Endodermal cell (in vitro differentiated cells): ENCODE data around the gene OR11A1. TPM values are rescaled to one million over a fixed set of nuclear protein-coding genes. Genes with fewer than 3 reads are reported as not detected.

ENCODE experiments used
- DNase-seq: peaks from one replicate; pipeline ENCODE4 v3.0.0-alpha.2; 2017
- H3K27ac ChIP-seq: 2 replicates; pipeline ENCODE4 v1.5.1; 2013; ENCODE audit warnings: mild to moderate bottlenecking, low read depth, low read length, moderate library complexity
- H3K27me3 ChIP-seq: 2 replicates; pipeline ENCODE4 v1.6.1; 2013; ENCODE audit warnings: mild to moderate bottlenecking, low read length, moderate library complexity; ENCODE audit not compliant: insufficient read depth, control insufficient read depth, poor library complexity, severe bottlenecking
- H3K36me3 ChIP-seq: 2 replicates; pipeline ENCODE4 v1.7.0; 2013; ENCODE audit warnings: mild to moderate bottlenecking, low read length, moderate library complexity; ENCODE audit not compliant: control insufficient read depth, insufficient read depth
- H3K4me1 ChIP-seq: one replicate; pipeline ENCODE4 v1.7.0; 2013; ENCODE audit warnings: low read length; ENCODE audit not compliant: control insufficient read depth, insufficient read depth
- H3K4me3 ChIP-seq: 2 replicates; pipeline ENCODE4 v1.5.1; 2013; ENCODE audit warnings: mild to moderate bottlenecking, low read length, moderate library complexity
- H3K9ac ChIP-seq: 2 replicates; pipeline ENCODE4 v1.6.1; 2013; ENCODE audit warnings: mild to moderate bottlenecking, low read length, moderate library complexity; ENCODE audit not compliant: poor library complexity, severe bottlenecking; ENCODE audit errors: extremely low read depth
- H3K9me3 ChIP-seq: 2 replicates; pipeline ENCODE4 v1.6.1; 2013; ENCODE audit warnings: mild to moderate bottlenecking, low read length, moderate library complexity; ENCODE audit not compliant: control insufficient read depth
- H3K27ac Mint-ChIP-seq: 2 replicates; pipeline ENCODE4 v1.8.0; 2020; ENCODE audit warnings: mixed read lengths
- H3K27me3 Mint-ChIP-seq: 2 replicates; pipeline ENCODE4 v1.8.0; 2021; ENCODE audit warnings: mild to moderate bottlenecking, mixed read lengths; ENCODE audit not compliant: insufficient read depth
- H3K36me3 Mint-ChIP-seq: 2 replicates; pipeline ENCODE4 v1.8.0; 2020; ENCODE audit warnings: low read depth, mixed read lengths
- H3K4me1 Mint-ChIP-seq: 2 replicates; pipeline ENCODE4 v1.8.0; 2020; ENCODE audit warnings: mixed read lengths
- H3K4me3 Mint-ChIP-seq: 2 replicates; pipeline ENCODE4 v1.8.0; 2020; ENCODE audit warnings: mild to moderate bottlenecking, moderate library complexity, mixed read lengths
- H3K9me3 Mint-ChIP-seq: 2 replicates; pipeline ENCODE4 v1.8.0; 2020; ENCODE audit warnings: mild to moderate bottlenecking, mixed read lengths
- CTCF ChIP-seq: fragments of 200-600 bp; sonication (generic); conservative IDR thresholded peaks from 2 replicates; pipeline ENCODE4 v1.5.0; 2021; ENCODE audit warnings: antibody characterized with exemption, mild to moderate bottlenecking
- WGBS, 2 experiments: methylation state at CpG; one replicate each; pipeline versions ENCODE4 v1.1.5 to v1.1.7; 2013; ENCODE audit warnings: missing lambda C conversion rate in 2 of 2, mixed read lengths in 1 of 2; ENCODE audit not compliant: insufficient coverage in 1 of 2, insufficient read length in 1 of 2; 5-methylcytosine and 5-hydroxymethylcytosine counted together
- total RNA-seq, 2 donors: library from RNA; stranded (reverse); fragmentation: NEBNext Ultra II Directional in 1 of 2; extraction: Animal tissue kit (Norgen Biotek cat#: 25700) in 1 of 2; gene quantifications; 2 replicates in 1 of 2; 3 replicates in 1 of 2; pipeline ENCODE4 v1.2.1, GENCODE V29; 2021

Gene OR11A1
- total RNA-seq, 2 donors from 2014 or later, result not detected

GRCh38 chr6:29462022-29462421 is 5.2 kb upstream of the OR11A1 start:
- no peak overlapping the region for H3K4me3 ChIP-seq
- WGBS, 2 experiments, result 89 to 91% methylated on average over 3 to 6 of the region's 6 CpGs
- H3K9me3 ChIP-seq, result no peaks in the 10 kb centered on the region
- H3K27me3 Mint-ChIP-seq, result no peaks in the 10 kb centered on the region
- DNase-seq, result no peak
- TF ChIP-seq CTCF, result no peak
- no peaks in the 10 kb centered on the region for H3K9me3 Mint-ChIP-seq
- H3K4me1 ChIP-seq, result no peaks in the 10 kb centered on the region
- no peaks in the 10 kb centered on the region for H3K27me3 ChIP-seq
- no peak overlapping the region for H3K9ac ChIP-seq
- H3K36me3 Mint-ChIP-seq, result no peaks in the 10 kb centered on the region
- H3K27ac ChIP-seq, result no peak overlapping the region
- no peak overlapping the region for H3K27ac Mint-ChIP-seq
- no peaks in the 10 kb centered on the region for H3K4me1 Mint-ChIP-seq
- no peaks in the 10 kb centered on the region for H3K36me3 ChIP-seq
- no peak overlapping the region for H3K4me3 Mint-ChIP-seq

- Histone ChIP-seq H3K27ac (no peak overlapping the region), H3K9ac (no peak overlapping the region), H3K4me3 (no peak overlapping the region), H3K9me3 (no peaks in the 10 kb centered on the region), H3K4me1 (no peaks in the 10 kb centered on the region), H3K27me3 (no peaks in the 10 kb centered on the region), H3K36me3 (no peaks in the 10 kb centered on the region)
- H3K27ac Mint-ChIP-seq, result no peak overlapping the region
- DNase-seq, result no peak
- no peaks in the 10 kb centered on the region for H3K27me3 Mint-ChIP-seq
- no peaks in the 10 kb centered on the region for H3K9me3 Mint-ChIP-seq
- H3K36me3 Mint-ChIP-seq, result no peaks in the 10 kb centered on the region
- no peak overlapping the region for H3K4me3 Mint-ChIP-seq
- TF ChIP-seq CTCF, result no peak
- WGBS, 2 experiments, result 60 to 84% methylated on average over 3 to 5 of the region's 5 CpGs
- H3K4me1 Mint-ChIP-seq, result no peaks in the 10 kb centered on the region
These were observed 4.3 kb upstream of the OR11A1 start for GRCh38 chr6:29461021-29461814.

- Mint-ChIP-seq H3K36me3 (no peaks in the 10 kb centered on the region), H3K27me3 (no peaks in the 10 kb centered on the region), H3K4me1 (no peaks in the 10 kb centered on the region), H3K9me3 (no peaks in the 10 kb centered on the region), H3K27ac (no peak overlapping the region), H3K4me3 (no peak overlapping the region)
- no peak overlapping the region for H3K27ac ChIP-seq
- no peak for TF ChIP-seq CTCF
- H3K27me3 ChIP-seq, result no peaks in the 10 kb centered on the region
- H3K36me3 ChIP-seq, result no peaks in the 10 kb centered on the region
- WGBS, 2 experiments, result 91 to 100% methylated on average over 1 to 2 of the region's 3 CpGs
- no peaks in the 10 kb centered on the region for H3K4me1 ChIP-seq
- no peaks in the 10 kb centered on the region for H3K9me3 ChIP-seq
- DNase-seq, result no peak
- no peak overlapping the region for H3K9ac ChIP-seq
- no peak overlapping the region for H3K4me3 ChIP-seq
These were observed 5.2 kb downstream of the OR11A1 start for GRCh38 chr6:29451471-29452193.
